Prostate gland (tissue), 2 donors: ENCODE data around the gene CERS6.

Source experiments
- CTCF ChIP-seq, 4 experiments: fragments of 200-600 bp in 2 of 4; fragments of 450-650 bp in 2 of 4; sonication (generic) in 2 of 4; IDR thresholded peaks; 1 replicate in 3 of 4; 2 replicates in 1 of 4; pipeline ENCODE4 v1.5.1; 2016 to 2019; ENCODE audit warnings: antibody characterized with exemption in 4 of 4, mild to moderate bottlenecking in 2 of 4, moderate library complexity in 2 of 4
- POLR2A ChIP-seq: fragments of 450-650 bp; IDR thresholded peaks from one replicate; pipeline ENCODE4 v1.6.1; 2016; ENCODE audit warnings: antibody characterized with exemption, mild to moderate bottlenecking

GRCh38 chr2:168496906-168497305, 40.8 kb downstream of the CERS6 start:
- TF ChIP-seq CTCF (IDR thresholded peaks at IDR 0.05) (no peak), POLR2A (no peak)
